Panc1 (cell line): ENCODE measurements around the gene CORIN. TPM values are rescaled to one million over a fixed set of nuclear protein-coding genes. Genes with fewer than 3 reads are reported as not detected.

Experiments used
- ATAC-seq: fragments of 200-7000 bp; cut with Tn5 transposase; 2 replicates; pipeline ENCODE4 v1.9.1; 2020; ENCODE audit warnings: mild to moderate bottlenecking, moderate library complexity
- BruUV-seq: library from RNA; stranded (reverse); fragments of 400-500 nt; replicated peaks from 2 replicates; lab custom pipeline; 2021; lab: Mats Ljungman, UMichigan
- CTCF ChIA-PET: fragments of 300-600 bp; sonication (Branson Sonifier 250); formaldehyde crosslinking; loops from one replicate; lab custom pipeline; 2022; ENCODE audit warnings: antibody characterized with exemption; lab: Charles Lee
- POLR2A ChIA-PET: fragments of 300-600 bp; sonication (Branson Sonifier 250); formaldehyde crosslinking; loops from one replicate; lab custom pipeline; 2022; ENCODE audit warnings: antibody characterized with exemption; lab: Charles Lee
- DNase-seq: peaks from one replicate; pipeline ENCODE4 v3.0.0-alpha.2; 2010; ENCODE audit warnings: low read depth, low spot score
- H3K27ac ChIP-seq: 2 replicates; pipeline ENCODE4 v1.5.1; 2011; ENCODE audit warnings: mild to moderate bottlenecking, low read length, inconsistent platforms
- H3K27me3 ChIP-seq: fragments of 200-500 bp; sonication (Bioruptor generic); 2 replicates; pipeline ENCODE4 v1.6.0; 2014; ENCODE audit warnings: low read length, inconsistent platforms; ENCODE audit not compliant: control insufficient read depth, insufficient read depth
- H3K36me3 ChIP-seq: fragments of 200-500 bp; sonication (Bioruptor generic); 2 replicates; pipeline ENCODE4 v1.5.1; 2014; ENCODE audit warnings: inconsistent platforms, mild to moderate bottlenecking, low read length, moderate library complexity; ENCODE audit not compliant: control insufficient read depth, insufficient read depth
- H3K4me1 ChIP-seq: 2 replicates; pipeline ENCODE4 v1.5.1; 2011; ENCODE audit warnings: inconsistent platforms, mild to moderate bottlenecking, low read length, moderate library complexity; ENCODE audit not compliant: control insufficient read depth, insufficient read depth
- H3K4me3 ChIP-seq, 2 experiments: 2 replicates each; pipeline ENCODE4 v1.5.1; 2011 to 2012; ENCODE audit warnings: low read depth in 2 of 2, low read length in 2 of 2, mild to moderate bottlenecking in 2 of 2, inconsistent platforms in 1 of 2, moderate library complexity in 1 of 2
- H3K9me3 ChIP-seq: fragments of 200-500 bp; sonication (Bioruptor generic); 2 replicates; pipeline ENCODE4 v1.5.1; 2014; ENCODE audit warnings: low read depth, mild to moderate bottlenecking, inconsistent platforms, low read length, moderate library complexity; ENCODE audit not compliant: control insufficient read depth, insufficient read depth
- POLR2AphosphoS5 ChIP-seq: IDR thresholded peaks from 2 replicates; pipeline ENCODE4 v1.6.1; 2012; ENCODE audit warnings: mild to moderate bottlenecking, low read depth, low read length, moderate library complexity
- SIN3A ChIP-seq: IDR thresholded peaks from 2 replicates; pipeline ENCODE4 v1.6.1; 2012; ENCODE audit warnings: low read depth, mild to moderate bottlenecking, low read length, moderate library complexity, borderline replicate concordance; ENCODE audit not compliant: insufficient read depth
- TCF7L2 ChIP-seq: IDR thresholded peaks from 2 replicates; pipeline ENCODE4 v1.6.1; 2011; ENCODE audit warnings: mild to moderate bottlenecking, low read depth, low read length, inconsistent platforms
- in situ Hi-C: cut with HindIII; loops from 2 replicates; pipeline ENCODE4 v1.10.0; 2016; ENCODE audit warnings: low sequenced_read_pairs, low pct_unique_long_range_greater_than_20kb
- intact Hi-C: fragments of 100-400 bp; cut with micrococcal nuclease; formaldehyde crosslinking; loops from one replicate; pipeline ENCODE4 v1.10.0; 2022; ENCODE audit not compliant: unreplicated experiment
- total RNA-seq: library from RNA; stranded (reverse); gene quantifications from one replicate; pipeline ENCODE4 v1.2.1, GENCODE V29; 2021; ENCODE audit not compliant: unreplicated experiment
- TF ChIP-seq, protein P1 (sequence below): fragments of 450-650 bp; IDR thresholded peaks from 2 replicates; pipeline ENCODE4 v1.5.1; 2017; ENCODE audit warnings: mild to moderate bottlenecking
- TF ChIP-seq, protein P2 (sequence below), 2 experiments: IDR thresholded peaks; 2 replicates each; pipeline ENCODE4 v1.6.1; 2011 to 2012; ENCODE audit warnings: low read depth in 2 of 2, control low read depth in 1 of 2, low read length in 1 of 2, mild to moderate bottlenecking in 1 of 2, moderate library complexity in 1 of 2; ENCODE audit not compliant: insufficient read depth in 1 of 2

CORIN gene
- total RNA-seq, 1 experiment from 2014 or later: not detected

DNA sequence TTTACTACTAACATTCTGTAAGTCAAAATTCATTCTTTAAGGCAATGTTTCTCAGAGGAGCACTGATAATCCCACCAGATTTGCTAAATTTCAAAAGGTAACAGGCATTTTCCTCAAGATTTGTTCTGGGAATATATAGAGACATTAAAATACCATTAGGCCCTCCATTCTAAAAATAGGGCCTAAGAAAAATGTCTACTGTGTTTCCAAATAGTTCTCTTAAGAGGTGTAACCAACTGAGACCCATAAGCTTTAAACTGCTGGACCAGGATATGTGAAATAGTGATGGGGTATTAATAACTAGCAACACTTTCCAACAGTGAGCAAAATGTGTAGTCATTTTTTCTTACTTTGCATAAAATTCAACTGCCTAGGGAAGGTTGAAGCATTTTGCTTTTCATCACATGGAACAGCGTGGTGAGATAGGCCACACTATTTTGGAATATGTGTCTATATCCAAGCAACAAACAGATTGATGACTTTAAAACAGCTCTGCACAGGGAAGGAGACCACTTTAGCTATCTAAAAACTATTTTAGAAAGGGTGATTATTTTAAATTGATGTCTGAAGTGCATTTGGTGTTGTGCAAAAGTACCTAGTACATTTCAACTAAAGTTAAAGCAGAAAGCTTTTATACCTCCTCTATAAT, 89.9 kb downstream of the CORIN start:
- H3K4me1 ChIP-seq: no peaks in the 10 kb centered on the region
- TF ChIP-seq, protein P1, sequence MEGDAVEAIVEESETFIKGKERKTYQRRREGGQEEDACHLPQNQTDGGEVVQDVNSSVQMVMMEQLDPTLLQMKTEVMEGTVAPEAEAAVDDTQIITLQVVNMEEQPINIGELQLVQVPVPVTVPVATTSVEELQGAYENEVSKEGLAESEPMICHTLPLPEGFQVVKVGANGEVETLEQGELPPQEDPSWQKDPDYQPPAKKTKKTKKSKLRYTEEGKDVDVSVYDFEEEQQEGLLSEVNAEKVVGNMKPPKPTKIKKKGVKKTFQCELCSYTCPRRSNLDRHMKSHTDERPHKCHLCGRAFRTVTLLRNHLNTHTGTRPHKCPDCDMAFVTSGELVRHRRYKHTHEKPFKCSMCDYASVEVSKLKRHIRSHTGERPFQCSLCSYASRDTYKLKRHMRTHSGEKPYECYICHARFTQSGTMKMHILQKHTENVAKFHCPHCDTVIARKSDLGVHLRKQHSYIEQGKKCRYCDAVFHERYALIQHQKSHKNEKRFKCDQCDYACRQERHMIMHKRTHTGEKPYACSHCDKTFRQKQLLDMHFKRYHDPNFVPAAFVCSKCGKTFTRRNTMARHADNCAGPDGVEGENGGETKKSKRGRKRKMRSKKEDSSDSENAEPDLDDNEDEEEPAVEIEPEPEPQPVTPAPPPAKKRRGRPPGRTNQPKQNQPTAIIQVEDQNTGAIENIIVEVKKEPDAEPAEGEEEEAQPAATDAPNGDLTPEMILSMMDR: no peak
- no peaks in the 10 kb centered on the region for H3K9me3 ChIP-seq
- in situ Hi-C loops (no loop called here), intact Hi-C loops (no loop called here)
- H3K27me3 ChIP-seq: no peaks in the 10 kb centered on the region
- CTCF ChIA-PET: no interaction called here
- no peak overlapping the region for H3K4me3 ChIP-seq
- BruUV-seq: no TSS peak
- no peak for DNase-seq
- POLR2A ChIA-PET: no interaction called here
- ATAC-seq: no peak
- H3K27ac ChIP-seq: no peak overlapping the region
- no peaks in the 10 kb centered on the region for H3K36me3 ChIP-seq

DNA sequence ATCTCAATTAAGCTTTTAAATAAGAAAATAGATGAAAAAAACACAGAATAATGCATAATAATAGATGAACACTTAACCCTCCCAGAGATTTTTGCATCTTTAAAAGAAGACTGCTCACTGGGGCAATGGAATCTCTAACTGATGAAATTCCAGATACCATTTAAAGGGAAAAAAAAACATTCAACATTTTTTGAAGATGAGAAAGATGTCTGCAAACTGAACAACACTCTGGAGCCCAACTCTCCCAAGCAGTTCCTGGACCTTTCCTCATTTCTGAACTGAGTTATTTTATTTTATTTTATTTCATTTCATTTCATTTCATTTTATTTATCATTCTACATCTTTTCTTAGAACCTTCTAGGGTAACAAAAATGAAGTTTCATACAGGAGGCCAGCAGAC, 90.7 kb downstream of the CORIN start:
- Histone ChIP-seq H3K27ac (no peak overlapping the region), H3K4me1 (no peaks in the 10 kb centered on the region), H3K9me3 (no peaks in the 10 kb centered on the region), H3K27me3 (no peaks in the 10 kb centered on the region), H3K36me3 (no peaks in the 10 kb centered on the region), H3K4me3 (no peak overlapping the region)
- intact Hi-C loops: no loop called here
- no peak for TF ChIP-seq TCF7L2
- TF ChIP-seq, protein P1: no peak
- no peak for TF ChIP-seq SIN3A
- no peak for TF ChIP-seq POLR2AphosphoS5
- TF ChIP-seq, protein P2, sequence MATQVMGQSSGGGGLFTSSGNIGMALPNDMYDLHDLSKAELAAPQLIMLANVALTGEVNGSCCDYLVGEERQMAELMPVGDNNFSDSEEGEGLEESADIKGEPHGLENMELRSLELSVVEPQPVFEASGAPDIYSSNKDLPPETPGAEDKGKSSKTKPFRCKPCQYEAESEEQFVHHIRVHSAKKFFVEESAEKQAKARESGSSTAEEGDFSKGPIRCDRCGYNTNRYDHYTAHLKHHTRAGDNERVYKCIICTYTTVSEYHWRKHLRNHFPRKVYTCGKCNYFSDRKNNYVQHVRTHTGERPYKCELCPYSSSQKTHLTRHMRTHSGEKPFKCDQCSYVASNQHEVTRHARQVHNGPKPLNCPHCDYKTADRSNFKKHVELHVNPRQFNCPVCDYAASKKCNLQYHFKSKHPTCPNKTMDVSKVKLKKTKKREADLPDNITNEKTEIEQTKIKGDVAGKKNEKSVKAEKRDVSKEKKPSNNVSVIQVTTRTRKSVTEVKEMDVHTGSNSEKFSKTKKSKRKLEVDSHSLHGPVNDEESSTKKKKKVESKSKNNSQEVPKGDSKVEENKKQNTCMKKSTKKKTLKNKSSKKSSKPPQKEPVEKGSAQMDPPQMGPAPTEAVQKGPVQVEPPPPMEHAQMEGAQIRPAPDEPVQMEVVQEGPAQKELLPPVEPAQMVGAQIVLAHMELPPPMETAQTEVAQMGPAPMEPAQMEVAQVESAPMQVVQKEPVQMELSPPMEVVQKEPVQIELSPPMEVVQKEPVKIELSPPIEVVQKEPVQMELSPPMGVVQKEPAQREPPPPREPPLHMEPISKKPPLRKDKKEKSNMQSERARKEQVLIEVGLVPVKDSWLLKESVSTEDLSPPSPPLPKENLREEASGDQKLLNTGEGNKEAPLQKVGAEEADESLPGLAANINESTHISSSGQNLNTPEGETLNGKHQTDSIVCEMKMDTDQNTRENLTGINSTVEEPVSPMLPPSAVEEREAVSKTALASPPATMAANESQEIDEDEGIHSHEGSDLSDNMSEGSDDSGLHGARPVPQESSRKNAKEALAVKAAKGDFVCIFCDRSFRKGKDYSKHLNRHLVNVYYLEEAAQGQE (IDR thresholded peaks at IDR 0.05; ENCODE audit: insufficient read depth in 1 of 2, low read depth in 2 of 2, low read length in 1 of 2): no peak
- ChIA-PET CTCF (no interaction called here), POLR2A (no interaction called here)
- no peak for DNase-seq
- no peak for ATAC-seq
- BruUV-seq: no TSS peak
- in situ Hi-C loops: no loop called here
